K562 (cell line): Measurements from ENCODE around the gene SHANK3. TPM values are rescaled to one million over a fixed set of nuclear protein-coding genes. Genes with fewer than 3 reads are reported as not detected.

Experiments used
- ATAC-seq: fragments of 200-7000 bp; cut with Tn5 transposase; 3 replicates; pipeline ENCODE4 v1.9.1; 2020; ENCODE audit warnings: moderate library complexity
- BruUV-seq: library from RNA; stranded (reverse); fragments of 400-500 nt; replicated peaks from 2 replicates; lab custom pipeline; 2021; lab: Mats Ljungman, UMichigan
- CTCF ChIA-PET: fragments of 300-600 bp; formaldehyde crosslinking; extraction: SDS; loops from one replicate; lab custom pipeline; 2021; ENCODE audit warnings: low intra/inter-chr PET ratio; lab: Yijun Ruan, JAX
- POLR2A ChIA-PET: fragments of 300-600, 350-650 bp; sonication (Branson Sonifier 250); formaldehyde crosslinking; extraction: SDS; loops from one replicate; lab custom pipeline; 2021; ENCODE audit warnings: antibody characterized with exemption, inconsistent platforms; lab: Yijun Ruan, JAX
- DNase-seq, 4 experiments: peaks; one replicate each; pipeline versions ENCODE4 v3.0.0 to v3.0.0-alpha.2; 2011 to 2018; ENCODE audit warnings: low spot score in 3 of 4, mixed read lengths in 3 of 4; ENCODE audit errors: extremely low read depth in 1 of 4
- FAIRE-seq: peaks from 2 replicates; lab custom pipeline; 2011; peaks lifted over from hg19 to GRCh38; lab: Jason Lieb, UNC
- H2AFZ ChIP-seq: 2 replicates; pipeline ENCODE4 v1.6.0; 2011; ENCODE audit warnings: low read depth, low read length, control low read depth, inconsistent platforms
- H3K27ac ChIP-seq: fragments of 200-600 bp; 3 replicates; pipeline ENCODE4 v1.8.0; 2011; ENCODE audit warnings: low read depth, mild to moderate bottlenecking, control low read depth, inconsistent platforms, low read length, moderate library complexity, mixed read lengths; ENCODE audit errors: extremely low read depth
- H3K27me3 ChIP-seq, 2 experiments: fragments of 300-600 bp in 1 of 2; 2 replicates in 1 of 2; 3 replicates in 1 of 2; pipeline versions ENCODE4 v1.6.0 to v1.8.0; 2011; ENCODE audit warnings: inconsistent platforms in 2 of 2, low read length in 2 of 2, mild to moderate bottlenecking in 1 of 2, mixed read lengths in 1 of 2, moderate library complexity in 1 of 2; ENCODE audit not compliant: control insufficient read depth in 2 of 2, insufficient read depth in 2 of 2
- H3K36me3 ChIP-seq: fragments of 300-600 bp; 3 replicates; pipeline ENCODE4 v1.8.0; 2011; ENCODE audit warnings: mild to moderate bottlenecking, low read length, inconsistent platforms; ENCODE audit not compliant: control insufficient read depth, insufficient read depth
- H3K4me1 ChIP-seq, 2 experiments: fragments of 200-600 bp in 1 of 2; replicated peaks in 1 of 2; 2 replicates in 1 of 2; 3 replicates in 1 of 2; pipeline versions ENCODE4 v1.5.1 to v1.8.0; 2011; ENCODE audit warnings: inconsistent platforms in 2 of 2, low read length in 2 of 2, mild to moderate bottlenecking in 1 of 2, mixed read lengths in 1 of 2, moderate library complexity in 1 of 2; ENCODE audit not compliant: control insufficient read depth in 2 of 2, insufficient read depth in 2 of 2
- H3K4me2 ChIP-seq: 2 replicates; pipeline ENCODE4 v1.6.1; 2011; ENCODE audit warnings: low read length, control low read depth, inconsistent platforms, mixed read lengths; ENCODE audit not compliant: insufficient read depth
- H3K4me3 ChIP-seq: fragments of 200-600 bp; sonication (generic), shearing (Covaris generic); 2 replicates; pipeline ENCODE4 v1.5.1; 2016; ENCODE audit warnings: control low read depth, inconsistent platforms
- H3K79me2 ChIP-seq: fragments of 200-600 bp; 3 replicates; pipeline ENCODE4 v1.8.0; 2011; ENCODE audit warnings: low read length, inconsistent platforms; ENCODE audit not compliant: control insufficient read depth, insufficient read depth
- H3K9ac ChIP-seq, 2 experiments: 2 replicates each; pipeline versions ENCODE4 v1.6.0 to v1.6.1; 2011; ENCODE audit warnings: low read depth in 2 of 2, low read length in 2 of 2, control low read depth in 1 of 2, inconsistent platforms in 1 of 2, mild to moderate bottlenecking in 1 of 2, mixed read lengths in 1 of 2; ENCODE audit not compliant: insufficient read depth in 1 of 2
- H3K9me1 ChIP-seq: one replicate; pipeline ENCODE4 v1.6.0; 2011; ENCODE audit warnings: inconsistent platforms, mild to moderate bottlenecking, low read length, moderate library complexity; ENCODE audit not compliant: control insufficient read depth, insufficient read depth
- H3K9me3 ChIP-seq: replicated peaks from 2 replicates; pipeline ENCODE4 v1.5.1; 2011; ENCODE audit warnings: low read depth, low read length, inconsistent platforms; ENCODE audit not compliant: control insufficient read depth, insufficient read depth
- H4K20me1 ChIP-seq: replicated peaks from 2 replicates; pipeline ENCODE4 v1.6.1; 2011; ENCODE audit warnings: low read length, inconsistent platforms, mixed read lengths; ENCODE audit not compliant: control insufficient read depth, insufficient read depth
- CTCF ChIP-seq, 3 experiments: IDR thresholded peaks in 2 of 3; conservative IDR thresholded peaks in 1 of 3; 2 replicates each; pipeline ENCODE4 v1.5.1; 2011 to 2012; ENCODE audit warnings: low read length in 3 of 3, mild to moderate bottlenecking in 3 of 3, control low read depth in 2 of 3, improper control_type of control experiment in 1 of 3, inconsistent platforms in 1 of 3, low read depth in 1 of 3, mixed read lengths in 1 of 3, moderate library complexity in 1 of 3; ENCODE audit not compliant: insufficient read depth in 2 of 3
- RAD21 ChIP-seq, 2 experiments: fragments of 250-450 bp in 1 of 2; fragments of 450-650 bp in 1 of 2; sonication (Bioruptor Pico) in 1 of 2; formaldehyde crosslinking in 1 of 2; IDR thresholded peaks in 1 of 2; conservative IDR thresholded peaks in 1 of 2; 2 replicates each; pipeline versions ENCODE4 v1.4.0 to v1.8.0; 2020 to 2022; ENCODE audit warnings: mild to moderate bottlenecking in 2 of 2, moderate library complexity in 1 of 2
- REST ChIP-seq, 2 experiments: fragments of 450-650 bp; formaldehyde crosslinking in 1 of 2; IDR thresholded peaks; 2 replicates each; pipeline versions ENCODE4 v1.4.0 to v1.6.1; 2014 to 2020; ENCODE audit warnings: mild to moderate bottlenecking in 2 of 2, borderline replicate concordance in 1 of 2, low read depth in 1 of 2
- SMC3 ChIP-seq: conservative IDR thresholded peaks from 2 replicates; pipeline ENCODE4 v1.6.1; 2011; ENCODE audit warnings: low read depth, low read length, improper control_type of control experiment; ENCODE audit not compliant: insufficient read depth
- SUPT5H ChIP-seq: fragments of 450-650 bp; IDR thresholded peaks from 2 replicates; pipeline ENCODE4 v1.6.1; 2016
- ZNF3 ChIP-seq: fragments of 250-450 bp; sonication (Bioruptor Pico); IDR thresholded peaks from 2 replicates; pipeline ENCODE4 v1.5.0; 2021; ENCODE audit warnings: mild to moderate bottlenecking, moderate library complexity
- WGBS: fragments of 100-300 bp; shearing (Covaris generic); methylation state at CpG from one replicate; pipeline ENCODE4 v1.1.6; 2016; ENCODE audit warnings: low coverage, mixed read lengths; ENCODE audit not compliant: insufficient coverage; ENCODE audit errors: missing lambda C conversion rate; 5-methylcytosine and 5-hydroxymethylcytosine counted together
- in situ Hi-C: fragments of 300-500 bp; cut with MboI; formaldehyde crosslinking; loops from 4 replicates; pipeline ENCODE4 v1.15.0; 2018; ENCODE audit warnings: inconsistent platforms, mixed read lengths
- intact Hi-C: fragments of 100-400 bp; cut with micrococcal nuclease; formaldehyde crosslinking; loops from 2 replicates; pipeline ENCODE4 v1.14.2; 2022
- polyA plus RNA-seq, 8 experiments: library from polyadenylated mRNA; depleted of rRNA in 4 of 8; stranded (reverse) in 5 of 8; unstranded in 3 of 8; fragments of >200 nt; fragmentation: Nextera tagmentation in 2 of 8; fragmentation: Illumina TruSeq in 1 of 8; extraction: Ambion mirVana in 2 of 8; extraction: Trizol in 1 of 8; gene quantifications; 2 replicates each; pipeline versions ENCODE4 v1.2.1 to v1.2.3, GENCODE V29; 2011 to 2014; ENCODE audit warnings: inconsistent platforms in 1 of 8, missing spikeins in 1 of 8
- total RNA-seq, 7 experiments: library from RNA; depleted of rRNA in 6 of 7; stranded (reverse); fragments of >200 nt in 6 of 7; fragmentation: Illumina TruSeq in 2 of 7; extraction: Trizol in 2 of 7; gene quantifications; 2 replicates each; pipeline versions ENCODE4 v1.2.1 to v1.2.3, GENCODE V29; 2011 to 2021; ENCODE audit warnings: low replicate concordance in 1 of 7

SHANK3 gene
- total and polyA plus RNA-seq, 9 of the 15 experiments (the other 6 are each of a cell fraction or from before 2014, with no cell fraction given), result 0.01 to 0.07 (median 0.03) TPM; not detected in 6

- ChIA-PET CTCF (interaction anchor here (0.6 to 3.3 kb wide), 5 partner anchors 71 to 924 kb away, joined by 3 to 41 read pairs (median 4); no protein-coding TSS in a partner anchor), POLR2A (no interaction called here)
- ATAC-seq, result no peak
- peaks cover 0 to 2% of the 10 kb centered on the region in 2 experiments; a peak in 2 of 5 replicates for H3K4me1 ChIP-seq
- H3K4me2 ChIP-seq, result no peak overlapping the region
- H3K9me3 ChIP-seq, result no peaks in the 10 kb centered on the region; the same call in 1 of the 2 replicates
- H3K79me2 ChIP-seq, result no peaks in the 10 kb centered on the region
- H3K27ac ChIP-seq, result no peak overlapping the region
- 0% methylated on average over 2 of the region's 2 CpGs for WGBS
- no peaks in the 10 kb centered on the region for H3K9me1 ChIP-seq
- no peak overlapping the region for H3K9ac ChIP-seq
- DNase-seq, result peak in 2 of 4 experiments; percentile 25 to 43
- no peak overlapping the region for H3K4me3 ChIP-seq
- TF ChIP-seq RAD21 (CRISPR knock-in tag; conservative IDR thresholded peaks at IDR 0.05 in 1 of 2, IDR thresholded peaks at IDR 0.05 in 1 of 2) (peak; percentile 52 to 69), ZNF3 (no peak), SMC3 (peak; percentile 66), CTCF (IDR thresholded peaks at IDR 0.05 in 2 of 3, conservative IDR thresholded peaks at IDR 0.05 in 1 of 3; ENCODE audit: insufficient read depth in 2 of 3, low read depth in 1 of 3, low read length in 3 of 3) (peak; percentile 46 to 72 (median 60); a peak in 4 of 6 replicates), REST (IDR thresholded peaks at IDR 0.05; ENCODE audit: borderline replicate concordance) (peak; percentile 68), REST (CRISPR knock-in tag; IDR thresholded peaks at IDR 0.05; ENCODE audit: low read depth) (no peak), SUPT5H (no peak)
- TF ChIP-seq, all 486 proteins: peak for 4
- Histone ChIP-seq H2AFZ (no peak overlapping the region), H3K36me3 (no peaks in the 10 kb centered on the region), H3K27me3 (peaks cover 9 to 38% of the 10 kb centered on the region in 2 experiments; a peak in 4 of 5 replicates), H4K20me1 (no peaks in the 10 kb centered on the region)
- in situ Hi-C loops (no loop called here), intact Hi-C loops (loop anchor here (1.0 to 5.0 kb wide), 3 partner anchors 69 to 544 kb away; no protein-coding TSS in a partner anchor)
- FAIRE-seq, result peak; percentile 29
- BruUV-seq, result no TSS peak
Measured at GRCh38 chr22:50691521-50691920, 18.9 kb downstream of the SHANK3 start.
